ENCODE results near the gene SKP2.
"Not testable (repeated sequence)": the region's sequence is repeated elsewhere in the genome, so short reads cannot be mapped to it uniquely, and the experiment has no call there.

The SKP2 gene

GRCh38 chr5:36158144-36158543 lies 6.2 kb downstream of the SKP2 start:
- DNase-seq: no peak

GRCh38 chr5:36160617-36161016 lies 8.7 kb downstream of the SKP2 start:
- DNase-seq: no peak

- no peak for DNase-seq
These were observed 9.4 kb downstream of the SKP2 start for GRCh38 chr5:36161361-36161760.

- DNase-seq: no peak
These were observed 11.0 kb downstream of the SKP2 start for GRCh38 chr5:36162810-36163486.

GRCh38 chr5:36164461-36164860 lies 12.6 kb downstream of the SKP2 start:
- no peak for DNase-seq

GRCh38 chr5:36168737-36169136 lies 16.8 kb downstream of the SKP2 start:
- DNase-seq: no peak

GRCh38 chr5:36170832-36171424 lies 19.0 kb downstream of the SKP2 start:
- DNase-seq: no peak

GRCh38 chr5:36172599-36172998 lies 20.7 kb downstream of the SKP2 start:
- DNase-seq: no peak

GRCh38 chr5:36173426-36173825 lies 21.5 kb downstream of the SKP2 start:
- no peak for DNase-seq

GRCh38 chr5:36174119-36174518 lies 22.2 kb downstream of the SKP2 start:
- DNase-seq: no peak

- no peak for DNase-seq
These were observed 23.1 kb downstream of the SKP2 start for GRCh38 chr5:36175043-36175442.

GRCh38 chr5:36177154-36177553 lies 25.2 kb downstream of the SKP2 start:
- no peak for DNase-seq

GRCh38 chr5:36177715-36178523 lies 26.0 kb downstream of the SKP2 start:
- no peak for DNase-seq

- no peak for DNase-seq
These were observed 26.6 kb downstream of the SKP2 start for GRCh38 chr5:36178524-36178890.

GRCh38 chr5:36179950-36180349 lies 28.0 kb downstream of the SKP2 start:
- DNase-seq: no peak

- DNase-seq: no peak
These were observed 28.8 kb downstream of the SKP2 start for GRCh38 chr5:36180556-36181350.

- no peak for DNase-seq
These were observed 29.9 kb downstream of the SKP2 start for GRCh38 chr5:36181774-36182173.

GRCh38 chr5:36184408-36184807 lies 32.5 kb downstream of the SKP2 start:
- DNase-seq: not testable (repeated sequence)

- DNase-seq: no peak
These were observed 41.8 kb downstream of the SKP2 start for GRCh38 chr5:36193746-36194145.

GRCh38 chr5:36198281-36198680 lies 46.4 kb downstream of the SKP2 start:
- no peak for DNase-seq

- DNase-seq: not testable (repeated sequence)
These were observed 46.9 kb downstream of the SKP2 start for GRCh38 chr5:36198783-36199182.

GRCh38 chr5:36199620-36200019 lies 47.7 kb downstream of the SKP2 start:
- DNase-seq: no peak

GRCh38 chr5:36200513-36200912 lies 48.6 kb downstream of the SKP2 start:
- no peak for DNase-seq
